ENCODE results near the gene SNW1. TPM values are rescaled to one million over a fixed set of nuclear protein-coding genes. Genes with fewer than 3 reads are reported as not detected.
"Not testable (repeated sequence)": the region's sequence is repeated elsewhere in the genome, so short reads cannot be mapped to it uniquely, and the experiment has no call there.

SNW1 gene
- total RNA-seq, 1 donor from 2014 or later: 60.2 TPM

- DNase-seq (ENCODE audit: low spot score): no peak
Observed at GRCh38 chr14:77752799-77753516, 8.0 kb downstream of the SNW1 start.

GRCh38 chr14:77752266-77752665 is 8.7 kb downstream of the SNW1 start:
- no peak for DNase-seq (ENCODE audit: low spot score)

DNA sequence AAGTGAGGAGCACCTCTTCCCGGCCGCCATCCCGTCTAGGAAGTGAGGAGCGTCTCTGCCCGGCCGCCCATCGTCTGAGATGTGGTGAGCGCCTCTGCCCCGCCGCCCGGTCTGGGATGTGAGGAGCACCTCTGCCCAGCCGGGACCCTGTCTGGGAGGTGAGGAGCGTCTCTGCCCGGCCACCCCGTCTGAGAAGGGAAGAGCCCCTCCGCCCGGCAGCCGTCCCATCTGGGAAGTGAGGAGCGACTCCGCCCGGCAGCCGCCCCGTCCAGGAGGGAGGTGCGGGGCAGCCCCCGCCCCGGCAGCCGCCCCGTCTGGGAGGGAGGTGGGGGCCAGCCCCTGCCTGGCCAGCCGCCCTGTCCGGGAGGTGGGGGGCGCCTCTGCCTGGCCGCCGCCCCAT is 13.5 kb downstream of the SNW1 start:
- not testable (repeated sequence) for DNase-seq (ENCODE audit: low spot score)

- DNase-seq (ENCODE audit: low spot score): no peak
Observed at GRCh38 chr14:77746064-77746702, 14.8 kb downstream of the SNW1 start.

- no peak for DNase-seq (ENCODE audit: low spot score)
Observed at GRCh38 chr14:77741438-77741837, 19.5 kb downstream of the SNW1 start.

DNA sequence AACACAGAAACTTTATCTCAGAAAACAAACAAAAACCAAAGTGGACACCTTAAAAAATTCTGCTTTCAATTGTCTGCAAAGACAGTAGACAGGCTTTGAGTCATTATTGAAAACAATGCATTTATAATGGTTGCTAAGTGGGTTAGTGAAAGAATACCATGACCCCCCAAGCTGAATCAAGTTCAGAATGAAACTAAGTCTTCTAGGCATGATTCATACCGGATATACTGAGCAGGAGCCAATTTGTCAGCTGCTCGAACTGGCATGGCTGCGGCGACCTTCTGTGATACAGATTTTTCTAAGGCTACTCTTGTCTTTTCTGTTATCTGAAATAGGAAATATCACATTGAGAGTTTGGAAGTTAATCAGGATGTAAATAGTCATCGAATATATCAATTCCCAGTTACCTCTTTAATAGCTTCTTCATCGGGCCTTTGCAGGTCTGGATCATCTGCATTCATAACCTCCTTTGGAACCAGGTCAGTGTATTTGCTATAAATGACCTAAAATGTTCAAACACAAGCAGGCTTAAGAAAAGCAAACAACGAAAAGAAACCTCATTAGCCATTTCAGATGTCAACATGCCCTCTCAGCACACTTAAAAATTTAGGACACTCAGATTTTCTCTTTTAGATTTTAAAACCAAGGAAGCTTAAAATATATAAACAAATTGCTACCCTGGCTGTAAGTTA is 22.3 kb downstream of the SNW1 start:
- DNase-seq (ENCODE audit: low spot score): no peak

DNA sequence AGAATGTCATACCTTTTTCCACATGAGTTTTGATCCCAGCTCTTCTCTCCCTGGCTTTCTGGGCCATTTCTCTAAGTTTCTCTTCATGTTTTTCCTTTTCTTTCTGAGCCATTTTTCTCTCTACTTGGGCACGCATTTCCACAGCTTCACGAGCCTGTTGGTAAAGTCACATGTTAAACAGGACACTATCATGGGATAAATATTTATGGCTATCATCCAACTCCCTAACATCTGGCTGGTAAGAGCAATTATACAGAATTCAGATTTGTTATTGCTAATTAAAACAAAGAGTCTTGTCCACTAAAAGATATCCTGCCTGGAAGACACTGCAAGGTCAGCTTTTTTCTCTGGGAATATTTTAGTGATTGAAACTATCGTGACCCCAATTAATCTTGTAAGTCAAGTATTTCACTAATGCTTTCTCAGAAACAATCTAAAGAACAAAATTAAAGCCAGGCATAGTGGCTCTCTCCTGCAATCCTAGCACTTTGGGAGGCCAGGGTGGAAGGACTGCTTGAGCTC is 29.9 kb downstream of the SNW1 start:
- DNase-seq (ENCODE audit: low spot score): no peak

GRCh38 chr14:77722301-77722700 is 38.7 kb downstream of the SNW1 start:
- DNase-seq (ENCODE audit: low spot score): no peak

DNA sequence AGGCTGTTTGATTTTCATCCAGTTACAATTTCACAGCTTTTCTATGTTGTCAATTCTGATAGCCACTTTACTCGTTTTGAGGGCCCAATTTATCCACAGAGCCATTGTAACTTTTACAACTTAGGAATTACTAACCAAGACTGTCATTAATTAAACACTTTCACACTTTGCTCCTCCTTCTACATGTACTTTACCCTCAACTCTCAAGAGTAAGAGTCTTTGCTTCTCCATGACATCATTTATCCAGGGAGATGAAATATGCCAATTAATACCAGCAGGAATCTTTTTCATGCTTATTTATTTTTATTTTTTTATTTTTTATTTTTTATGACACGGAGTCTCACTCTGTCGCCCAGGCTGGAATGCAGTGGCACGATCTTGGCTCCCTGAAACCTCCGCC is 39.5 kb downstream of the SNW1 start:
- no peak for DNase-seq (ENCODE audit: low spot score)

GRCh38 chr14:77717608-77718305 is 43.2 kb downstream of the SNW1 start:
- DNase-seq (ENCODE audit: low spot score): no peak

- no peak for DNase-seq (ENCODE audit: low spot score)
Observed at GRCh38 chr14:77714926-77715325, 46.0 kb downstream of the SNW1 start.

DNA sequence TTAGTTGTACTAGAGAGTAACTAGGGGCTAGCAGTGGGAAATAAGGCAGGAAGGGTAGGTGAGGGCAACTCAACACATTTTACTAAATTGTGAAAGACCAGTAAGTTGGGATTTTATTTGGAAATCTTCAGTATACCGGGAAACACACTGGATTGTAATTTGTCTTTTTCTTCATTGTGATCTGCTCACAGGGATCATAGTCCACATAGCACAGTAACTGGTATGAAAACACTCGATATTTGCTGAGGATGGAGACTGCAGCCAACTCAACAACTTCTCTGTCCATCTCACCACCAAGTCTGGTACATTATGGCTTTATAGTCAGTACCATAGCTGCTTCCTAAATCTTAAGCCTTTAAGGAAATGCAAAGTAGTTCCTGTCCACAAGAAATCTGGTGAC is 50.6 kb downstream of the SNW1 start:
- DNase-seq (ENCODE audit: low spot score): no peak

DNA sequence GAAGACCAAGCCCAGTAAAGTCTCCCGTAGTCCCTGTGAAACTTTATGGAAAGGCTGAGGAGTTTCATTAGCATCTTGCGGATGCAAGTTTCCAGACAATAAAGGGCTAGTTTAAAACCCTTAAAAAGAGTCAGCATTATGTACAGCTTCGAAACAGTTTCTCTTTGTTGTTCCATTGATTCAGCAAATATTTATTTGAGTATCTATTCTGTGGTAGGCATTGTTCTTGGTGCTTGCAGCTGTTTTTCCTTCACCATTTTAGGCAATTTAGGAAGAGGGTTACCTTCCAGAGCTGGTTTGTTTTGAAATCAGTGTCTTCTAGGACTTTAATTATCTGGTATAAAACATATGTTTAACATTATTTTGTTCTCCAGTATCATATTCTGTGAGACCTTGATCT is 51.5 kb downstream of the SNW1 start:
- DNase-seq (ENCODE audit: low spot score): no peak

DNA sequence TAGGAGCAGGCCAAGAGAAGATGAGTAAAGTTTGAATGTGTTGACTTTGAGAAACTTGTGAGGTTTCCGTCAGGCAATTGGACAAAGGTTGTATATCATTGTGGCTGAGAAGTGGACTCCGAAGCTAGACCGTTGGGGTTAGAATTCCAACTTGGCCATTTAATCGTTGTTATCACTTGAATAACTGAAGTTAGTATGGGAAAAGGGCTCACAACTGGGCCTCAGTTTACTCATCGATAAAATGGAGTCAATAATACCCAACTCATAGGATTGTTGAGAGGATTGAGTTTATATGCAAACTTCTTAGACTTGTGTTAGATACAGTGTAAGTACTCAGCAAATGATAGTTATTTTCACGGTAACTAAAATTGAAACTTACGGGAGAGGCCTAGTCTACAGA is 52.2 kb downstream of the SNW1 start:
- DNase-seq (ENCODE audit: low spot score): no peak

DNA sequence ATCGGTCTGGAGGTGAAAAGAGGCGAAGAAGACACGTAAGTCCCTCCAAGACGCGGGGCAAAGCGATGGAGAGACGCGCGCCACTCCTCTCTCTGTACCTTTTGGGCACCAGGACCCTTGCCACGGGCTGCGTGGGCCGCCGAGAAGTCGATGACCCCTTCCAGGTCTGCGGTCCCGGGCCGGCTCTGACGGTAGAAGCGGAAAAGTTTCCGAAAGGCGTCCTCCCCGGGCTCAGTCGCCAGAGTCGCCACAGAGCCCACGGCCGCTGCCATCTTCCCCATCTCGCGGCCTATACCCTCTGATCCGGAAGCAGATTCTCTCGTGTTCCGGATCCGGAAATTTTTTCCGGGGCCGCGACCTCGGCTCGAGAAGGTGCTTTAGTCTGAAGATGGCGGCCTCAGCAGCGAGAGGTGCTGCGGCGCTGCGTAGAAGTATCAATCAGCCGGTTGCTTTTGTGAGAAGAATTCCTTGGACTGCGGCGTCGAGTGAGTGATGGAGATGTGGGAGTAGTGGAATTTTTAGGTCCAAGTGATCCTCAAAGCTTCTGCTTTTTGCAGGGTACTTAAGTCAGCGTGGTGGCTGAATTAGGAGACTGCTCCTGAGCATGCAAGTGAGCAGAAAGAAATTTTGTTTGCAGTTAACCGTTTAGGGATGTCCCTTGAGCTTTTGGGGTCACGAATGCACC is 53.1 kb downstream of the SNW1 start, which contains the start of the genes ALKBH1 and SLIRP:
ALKBH1 (minus strand) TSS at position 300 of the 685 bp plus-strand sequence; CDS start at position 281, 19 bp downstream.
SLIRP (plus strand) TSS at position 380 of the 685 bp plus-strand sequence; CDS start at position 389, 9 bp downstream.
- DNase-seq (ENCODE audit: low spot score): peak; percentile 95

DNA sequence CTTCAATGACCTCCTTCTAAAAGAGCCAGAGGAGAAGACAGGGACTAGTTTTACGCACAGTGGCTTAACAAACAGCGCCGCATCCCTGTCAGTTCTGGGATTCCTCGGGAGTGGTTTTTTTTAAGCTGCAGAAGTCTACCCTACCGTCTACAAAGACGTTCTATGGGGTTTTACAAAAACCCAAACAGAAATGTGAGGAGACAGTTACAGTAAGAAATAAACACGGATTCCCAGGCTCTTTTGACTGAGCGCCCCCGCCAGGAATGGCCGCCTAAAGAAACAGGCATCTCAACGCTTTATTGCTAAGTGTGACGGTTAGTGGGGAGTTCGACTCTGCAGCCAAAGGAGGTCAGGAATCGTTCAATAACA is 53.6 kb downstream of the SNW1 start:
- no peak for DNase-seq (ENCODE audit: low spot score)

- DNase-seq (ENCODE audit: low spot score): no peak
Observed at GRCh38 chr14:77691259-77691658, 69.7 kb downstream of the SNW1 start.

DNA sequence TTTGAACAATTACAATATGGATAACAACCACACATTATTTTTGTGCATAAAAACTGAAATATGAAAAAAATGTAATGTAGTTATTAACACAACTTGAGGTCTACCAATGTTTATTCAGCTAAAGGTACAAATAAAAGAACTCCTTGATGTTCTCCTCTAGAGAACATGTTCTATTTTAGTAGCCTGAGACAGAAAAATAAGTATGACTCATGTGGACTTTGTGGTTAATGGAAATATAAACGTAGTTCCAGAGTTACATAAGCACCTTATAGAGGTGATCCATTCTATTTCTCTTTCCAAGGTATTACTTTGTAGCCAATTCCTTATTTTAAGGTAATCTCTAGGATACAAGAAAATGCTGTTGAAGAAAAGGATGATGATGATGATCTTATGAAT is 78.8 kb downstream of the SNW1 start:
- no peak for DNase-seq (ENCODE audit: low spot score)

DNA sequence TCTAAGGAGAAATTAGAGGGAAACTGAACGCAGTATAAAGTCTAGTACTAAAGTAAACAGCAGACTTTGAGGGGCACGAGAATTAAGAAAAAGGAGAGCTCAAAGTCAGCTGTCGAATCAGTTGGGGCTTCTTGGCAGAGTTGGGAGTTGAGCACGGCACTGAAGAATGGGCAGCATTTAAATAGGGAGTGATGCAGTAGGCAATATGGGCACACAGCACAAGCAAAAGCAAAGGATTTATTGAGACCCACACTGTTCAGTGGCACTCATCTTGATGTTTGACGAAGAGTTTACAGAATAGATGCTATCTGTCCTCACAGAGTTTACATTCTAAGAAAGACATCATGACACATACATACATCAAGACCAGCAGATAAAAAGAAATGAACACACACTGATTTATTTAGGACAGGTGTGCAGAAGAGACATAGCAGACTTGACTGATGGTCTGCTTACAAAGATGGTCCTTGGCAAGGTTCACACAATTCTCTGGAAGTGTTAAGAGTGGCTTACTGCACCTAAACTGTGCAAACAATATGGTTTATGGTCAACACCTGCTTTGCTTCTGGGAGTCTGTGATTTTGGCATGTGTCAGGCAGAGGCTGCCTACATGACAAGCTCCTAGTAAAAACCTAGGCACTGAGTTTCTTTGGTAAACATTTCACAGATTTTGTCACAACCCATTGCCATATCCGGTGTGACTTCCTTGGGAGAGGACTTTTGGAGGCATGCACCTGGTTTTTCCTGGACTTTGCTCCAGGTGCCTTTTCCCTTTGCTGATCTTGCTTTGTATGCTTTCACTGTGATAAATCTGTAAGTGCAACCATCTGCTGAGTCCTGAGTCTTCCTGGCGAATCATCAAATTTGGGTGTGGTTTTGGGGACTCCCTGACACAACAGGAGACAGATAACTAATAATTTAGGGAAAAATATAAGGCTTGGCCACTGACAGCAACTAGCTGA is 79.5 kb downstream of the SNW1 start:
- DNase-seq (ENCODE audit: low spot score): no peak

DNA sequence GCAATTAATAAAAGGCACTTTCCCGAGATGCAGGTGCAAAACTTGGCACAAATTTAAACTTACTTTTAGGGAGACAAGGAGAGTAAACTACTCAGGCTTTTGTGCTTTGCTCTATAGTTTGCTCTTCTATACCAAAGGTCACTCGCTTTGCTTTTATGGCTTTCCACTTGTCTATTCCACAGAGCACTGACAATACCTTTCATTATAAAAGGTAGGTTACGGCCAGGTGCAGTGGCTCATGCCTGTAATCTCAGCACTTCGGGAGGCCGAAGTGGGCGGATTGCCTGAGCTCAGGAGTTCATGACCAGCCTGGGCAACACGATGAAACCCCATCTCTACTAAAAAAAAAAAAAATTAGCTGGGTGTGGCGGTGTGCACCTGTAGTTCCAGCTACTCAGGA is 86.0 kb downstream of the SNW1 start:
- no peak for DNase-seq (ENCODE audit: low spot score)
